ENCODE measurements around the gene RIT1.
"Not testable (repeated sequence)": the region's sequence is repeated elsewhere in the genome, so short reads cannot be mapped to it uniquely, and the experiment has no call there.

Gene RIT1

GRCh38 chr1:155933591-155934096, 22.5 kb upstream of the RIT1 start:
- no peak for DNase-seq (ENCODE audit: low read depth in 2 of 2)

- DNase-seq (ENCODE audit: low read depth in 2 of 2) = no peak
These were observed 21.3 kb upstream of the RIT1 start for GRCh38 chr1:155932487-155932886.

GRCh38 chr1:155932081-155932480, 20.9 kb upstream of the RIT1 start:
- DNase-seq (ENCODE audit: low read depth in 2 of 2) = no peak

GRCh38 chr1:155931332-155932038, 20.3 kb upstream of the RIT1 start:
- DNase-seq (ENCODE audit: low read depth in 2 of 2) = no peak

GRCh38 chr1:155930725-155931124, 19.6 kb upstream of the RIT1 start:
- DNase-seq (ENCODE audit: low read depth in 2 of 2) = not testable (repeated sequence)

- no peak for DNase-seq (ENCODE audit: low read depth in 2 of 2)
These were observed 17.9 kb upstream of the RIT1 start for GRCh38 chr1:155929057-155929456.

- DNase-seq (ENCODE audit: low read depth in 2 of 2) = no peak
These were observed 14.4 kb upstream of the RIT1 start for GRCh38 chr1:155925506-155925905.

GRCh38 chr1:155920717-155921116, 9.6 kb upstream of the RIT1 start:
- DNase-seq (ENCODE audit: low read depth in 2 of 2) = no peak

GRCh38 chr1:155919801-155920200, 8.7 kb upstream of the RIT1 start:
- DNase-seq (ENCODE audit: low read depth in 2 of 2) = no peak

- DNase-seq (ENCODE audit: low read depth in 2 of 2) = no peak
These were observed 7.5 kb upstream of the RIT1 start for GRCh38 chr1:155918660-155919059.

GRCh38 chr1:155913969-155914757, 3.0 kb upstream of the RIT1 start:
- DNase-seq (ENCODE audit: low read depth in 2 of 2) = no peak

GRCh38 chr1:155912056-155912536, 947 bp upstream of the RIT1 start:
- DNase-seq (ENCODE audit: low read depth in 2 of 2) = no peak

GRCh38 chr1:155910621-155911121, 478 bp downstream of the RIT1 start:
- no peak for DNase-seq (ENCODE audit: low read depth in 2 of 2)

GRCh38 chr1:155909894-155910293, 1.3 kb downstream of the RIT1 start:
- no peak for DNase-seq (ENCODE audit: low read depth in 2 of 2)

GRCh38 chr1:155904261-155904660, 6.9 kb downstream of the RIT1 start:
- DNase-seq (ENCODE audit: low read depth in 2 of 2) = no peak

- no peak for DNase-seq (ENCODE audit: low read depth in 2 of 2)
These were observed 11.0 kb downstream of the RIT1 start for GRCh38 chr1:155900161-155900560.

- DNase-seq (ENCODE audit: low read depth in 2 of 2) = no peak
These were observed 11.5 kb downstream of the RIT1 start for GRCh38 chr1:155899683-155900082.

GRCh38 chr1:155898888-155899287, 12.3 kb downstream of the RIT1 start:
- no peak for DNase-seq (ENCODE audit: low read depth in 2 of 2)

GRCh38 chr1:155897746-155898145, 13.4 kb downstream of the RIT1 start:
- DNase-seq (ENCODE audit: low read depth in 2 of 2) = no peak

GRCh38 chr1:155896476-155896875, 14.7 kb downstream of the RIT1 start:
- not testable (repeated sequence) for DNase-seq (ENCODE audit: low read depth in 2 of 2)

GRCh38 chr1:155895617-155896016, 15.5 kb downstream of the RIT1 start:
- DNase-seq (ENCODE audit: low read depth in 2 of 2) = not testable (repeated sequence)

GRCh38 chr1:155893389-155894142, 17.6 kb downstream of the RIT1 start:
- no peak for DNase-seq (ENCODE audit: low read depth in 2 of 2)
